ENCODE measurements around the gene NFE2.

NFE2 gene

DNA sequence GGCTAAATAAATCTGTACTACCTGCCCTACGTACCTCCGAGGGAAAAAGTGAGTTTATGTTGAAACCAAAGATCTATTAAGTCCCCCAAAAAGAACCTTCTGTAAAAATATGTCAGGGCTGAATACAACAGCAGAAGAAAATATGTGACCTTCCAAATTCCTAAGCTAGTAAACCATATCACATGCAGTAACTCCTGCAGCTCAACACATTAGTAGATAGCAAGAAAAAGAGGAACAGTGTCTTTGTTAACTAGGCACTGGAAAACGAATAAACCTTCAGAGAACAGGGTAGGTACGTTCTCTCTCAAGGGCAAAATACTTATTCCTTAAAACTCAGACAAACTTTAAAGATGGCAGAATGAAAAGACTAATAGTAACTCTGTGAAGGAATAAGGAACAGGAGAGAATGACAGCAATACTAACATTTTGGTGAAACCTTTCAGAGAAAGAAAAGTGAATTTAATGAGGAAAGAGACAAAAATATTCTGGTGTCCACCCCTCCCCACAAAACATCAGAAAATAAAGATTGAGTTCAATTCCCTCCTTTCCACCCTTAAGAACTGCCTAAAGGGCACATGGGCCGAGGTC is 38.9 kb downstream of the NFE2 start:
- no peaks in the 10 kb centered on the region for H3K9me3 ChIP-seq (ENCODE audit: severe bottlenecking)
- H3K36me3 ChIP-seq, result no peaks in the 10 kb centered on the region
- no peak for DNase-seq
- H3K4me3 ChIP-seq (ENCODE audit: low read depth, low read length), result no peak overlapping the region
- no peak overlapping the region for H3K27ac ChIP-seq
- H3K27me3 ChIP-seq (ENCODE audit: insufficient read depth, low read depth, severe bottlenecking), result no peaks in the 10 kb centered on the region
- TF ChIP-seq, protein P1, sequence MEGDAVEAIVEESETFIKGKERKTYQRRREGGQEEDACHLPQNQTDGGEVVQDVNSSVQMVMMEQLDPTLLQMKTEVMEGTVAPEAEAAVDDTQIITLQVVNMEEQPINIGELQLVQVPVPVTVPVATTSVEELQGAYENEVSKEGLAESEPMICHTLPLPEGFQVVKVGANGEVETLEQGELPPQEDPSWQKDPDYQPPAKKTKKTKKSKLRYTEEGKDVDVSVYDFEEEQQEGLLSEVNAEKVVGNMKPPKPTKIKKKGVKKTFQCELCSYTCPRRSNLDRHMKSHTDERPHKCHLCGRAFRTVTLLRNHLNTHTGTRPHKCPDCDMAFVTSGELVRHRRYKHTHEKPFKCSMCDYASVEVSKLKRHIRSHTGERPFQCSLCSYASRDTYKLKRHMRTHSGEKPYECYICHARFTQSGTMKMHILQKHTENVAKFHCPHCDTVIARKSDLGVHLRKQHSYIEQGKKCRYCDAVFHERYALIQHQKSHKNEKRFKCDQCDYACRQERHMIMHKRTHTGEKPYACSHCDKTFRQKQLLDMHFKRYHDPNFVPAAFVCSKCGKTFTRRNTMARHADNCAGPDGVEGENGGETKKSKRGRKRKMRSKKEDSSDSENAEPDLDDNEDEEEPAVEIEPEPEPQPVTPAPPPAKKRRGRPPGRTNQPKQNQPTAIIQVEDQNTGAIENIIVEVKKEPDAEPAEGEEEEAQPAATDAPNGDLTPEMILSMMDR (IDR thresholded peaks at IDR 0.05; ENCODE audit: low read depth, low read length), result no peak

DNA sequence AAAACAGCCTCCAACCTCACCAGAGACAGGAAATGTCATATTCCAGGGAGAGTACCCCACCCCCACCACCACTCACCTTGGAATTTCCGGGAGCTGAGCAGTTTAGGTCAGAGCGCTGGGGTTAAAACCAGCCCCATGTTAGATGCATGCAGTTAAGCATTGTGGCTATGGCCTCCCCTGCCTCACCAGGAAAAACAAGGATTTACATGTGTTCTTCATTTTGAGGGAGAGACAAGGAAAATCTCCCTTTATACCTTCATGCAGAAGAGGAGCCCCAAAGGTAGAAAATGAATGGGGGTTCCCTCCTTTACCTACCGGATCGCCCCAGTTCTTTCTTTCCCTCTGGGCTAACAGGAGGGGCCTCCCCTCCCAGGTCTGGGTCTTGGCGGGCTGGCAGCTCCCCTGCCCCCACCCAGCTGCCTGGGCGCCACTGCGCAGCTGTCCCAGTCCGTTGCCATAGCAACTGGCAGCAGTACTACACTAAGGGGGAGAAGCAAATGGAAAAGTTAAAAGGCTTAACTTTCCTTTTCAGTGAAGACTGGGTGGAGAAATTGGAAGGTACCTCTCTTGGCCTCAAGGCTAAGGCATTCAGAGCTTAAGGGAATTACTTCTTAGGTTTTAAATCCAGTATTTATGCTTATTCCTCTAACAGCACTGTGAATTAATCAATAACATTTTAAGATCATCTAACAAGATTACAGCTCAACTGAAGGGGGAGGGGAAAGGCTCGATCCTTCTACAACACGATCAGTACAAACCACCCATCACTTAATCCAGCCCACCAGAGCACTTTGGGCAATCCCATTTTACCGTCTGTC is 41.4 kb downstream of the NFE2 start:
- H3K27me3 ChIP-seq (ENCODE audit: insufficient read depth, low read depth, severe bottlenecking), result no peaks in the 10 kb centered on the region
- peak overlapping the region; percentile 55 for H3K27ac ChIP-seq
- H3K9me3 ChIP-seq (ENCODE audit: severe bottlenecking), result no peaks in the 10 kb centered on the region
- H3K36me3 ChIP-seq, result peaks cover 22% of the 10 kb centered on the region
- TF ChIP-seq, protein P1 (IDR thresholded peaks at IDR 0.05; ENCODE audit: low read depth, low read length), result no peak
- DNase-seq, result peak; percentile 92
- peak overlapping the region; percentile 23 for H3K4me3 ChIP-seq (ENCODE audit: low read depth, low read length)

DNA sequence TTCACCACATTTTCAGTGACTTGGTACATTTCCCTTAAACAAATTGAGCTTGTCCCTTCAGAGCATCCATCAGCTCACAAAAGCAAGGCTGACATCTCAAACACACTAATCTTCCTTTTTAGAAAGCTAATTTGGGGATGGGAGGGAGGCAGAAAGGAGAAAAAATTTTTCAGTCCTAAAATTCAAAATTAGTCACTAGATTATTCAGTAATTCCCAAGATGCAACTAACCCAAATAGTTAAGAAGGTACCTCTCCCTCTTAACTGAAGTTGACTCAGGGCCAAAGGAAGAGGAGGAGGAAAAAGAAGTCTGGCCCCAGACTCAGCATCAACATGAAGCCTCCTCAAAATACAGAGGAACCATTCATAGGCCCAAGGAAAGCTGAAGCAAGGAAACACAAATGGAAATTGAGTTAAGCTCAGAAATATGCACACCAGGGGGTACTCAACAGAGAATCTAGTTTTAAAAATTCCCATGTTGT is 42.6 kb downstream of the NFE2 start:
- H3K27ac ChIP-seq, result no peak overlapping the region
- peaks cover 27% of the 10 kb centered on the region for H3K36me3 ChIP-seq
- DNase-seq, result no peak
- no peaks in the 10 kb centered on the region for H3K27me3 ChIP-seq (ENCODE audit: insufficient read depth, low read depth, severe bottlenecking)
- H3K4me3 ChIP-seq (ENCODE audit: low read depth, low read length), result no peak overlapping the region
- no peaks in the 10 kb centered on the region for H3K9me3 ChIP-seq (ENCODE audit: severe bottlenecking)
- TF ChIP-seq, protein P1 (IDR thresholded peaks at IDR 0.05; ENCODE audit: low read depth, low read length), result no peak

DNA sequence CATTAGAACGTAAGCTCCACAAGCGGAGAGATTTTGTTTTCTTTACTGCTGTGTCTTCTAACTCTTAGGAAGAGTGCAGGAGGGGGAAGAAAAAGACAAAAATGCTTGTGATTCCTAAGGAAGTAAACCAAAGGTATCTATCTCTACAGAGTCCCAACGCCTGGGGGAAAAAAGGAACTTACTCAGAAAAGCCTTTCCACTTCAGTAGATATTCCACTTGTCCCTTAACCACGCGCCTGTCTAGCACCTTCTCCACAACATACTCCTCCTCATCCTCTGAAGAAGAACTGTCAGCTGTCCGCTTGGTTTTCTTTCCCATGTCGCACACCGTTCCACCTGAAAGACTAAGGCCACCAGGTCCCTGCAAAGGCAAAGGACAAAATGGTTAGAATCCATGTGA is 43.5 kb downstream of the NFE2 start:
- DNase-seq, result no peak
- no peaks in the 10 kb centered on the region for H3K9me3 ChIP-seq (ENCODE audit: severe bottlenecking)
- H3K27me3 ChIP-seq (ENCODE audit: insufficient read depth, low read depth, severe bottlenecking), result no peaks in the 10 kb centered on the region
- no peak overlapping the region for H3K4me3 ChIP-seq (ENCODE audit: low read depth, low read length)
- H3K27ac ChIP-seq, result no peak overlapping the region
- TF ChIP-seq, protein P1 (IDR thresholded peaks at IDR 0.05; ENCODE audit: low read depth, low read length), result no peak
- H3K36me3 ChIP-seq, result peaks cover 33% of the 10 kb centered on the region

DNA sequence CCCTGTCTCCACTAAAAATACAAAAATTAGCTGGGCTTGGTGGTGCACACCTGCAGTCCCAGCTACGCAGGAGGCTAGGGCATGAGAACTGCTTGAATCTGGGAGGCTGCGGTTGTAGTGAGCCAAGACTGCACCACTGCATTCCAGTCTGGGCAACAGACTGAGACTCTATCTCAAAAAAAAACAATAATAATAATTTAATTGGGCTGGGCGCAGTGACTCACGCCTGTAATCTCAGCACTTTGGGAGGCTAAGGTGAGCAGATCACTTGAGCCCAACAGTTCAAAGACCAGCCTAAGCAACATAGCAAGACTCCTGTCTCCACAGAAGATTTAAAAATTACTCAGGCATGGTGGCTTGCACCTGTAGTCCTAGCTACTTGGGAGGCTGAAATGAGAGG is 47.6 kb downstream of the NFE2 start:
- H3K9me3 ChIP-seq (ENCODE audit: severe bottlenecking), result no peaks in the 10 kb centered on the region
- peaks cover 62% of the 10 kb centered on the region for H3K36me3 ChIP-seq
- no peak overlapping the region for H3K4me3 ChIP-seq (ENCODE audit: low read depth, low read length)
- H3K27me3 ChIP-seq (ENCODE audit: insufficient read depth, low read depth, severe bottlenecking), result no peaks in the 10 kb centered on the region
- H3K27ac ChIP-seq, result no peak overlapping the region
- TF ChIP-seq, protein P1 (IDR thresholded peaks at IDR 0.05; ENCODE audit: low read depth, low read length), result no peak
- no peak for DNase-seq

All from WERI-Rb-1 (cell line).